Natural killer cell (primary cell): ENCODE data around the gene GTSE1. TPM values are rescaled to one million over a fixed set of nuclear protein-coding genes. Genes with fewer than 3 reads are reported as not detected.

Experiments
- ATAC-seq, 3 donors: fragments of 150-1000 bp in 2 of 3; fragments of 200-7000 bp in 1 of 3; cut with Tn5 transposase; 1 replicate in 1 of 3; 2 replicates in 2 of 3; pipeline ENCODE4 v1.10.0; 2021; ENCODE audit warnings: mild to moderate bottlenecking in 2 of 3, moderate library complexity in 2 of 3
- DNase-seq, 2 donors: peaks; one replicate each; pipeline versions ENCODE4 v3.0.0 to v3.0.0-alpha.2; 2013 to 2021; ENCODE audit warnings: mixed read lengths in 1 of 2
- H3K27ac ChIP-seq: one replicate; pipeline ENCODE4 v1.5.1; 2013; ENCODE audit warnings: mild to moderate bottlenecking, low read length
- H3K27me3 ChIP-seq: one replicate; pipeline ENCODE4 v1.6.1; 2013; ENCODE audit warnings: low read length; ENCODE audit not compliant: control insufficient read depth, insufficient read depth
- H3K36me3 ChIP-seq: one replicate; pipeline ENCODE4 v1.6.1; 2013; ENCODE audit warnings: low read length; ENCODE audit not compliant: control insufficient read depth, insufficient read depth
- H3K4me1 ChIP-seq: one replicate; pipeline ENCODE4 v1.6.1; 2013; ENCODE audit warnings: low read length; ENCODE audit not compliant: control insufficient read depth, insufficient read depth
- H3K4me3 ChIP-seq: one replicate; pipeline ENCODE4 v1.5.1; 2013; ENCODE audit warnings: low read length
- H3K9me3 ChIP-seq: one replicate; pipeline ENCODE4 v1.6.1; 2013; ENCODE audit warnings: low read length; ENCODE audit not compliant: control insufficient read depth, insufficient read depth
- H3K27ac Mint-ChIP-seq, 2 donors: one replicate each; pipeline ENCODE4 v1.8.0; 2022; ENCODE audit warnings: mild to moderate bottlenecking in 2 of 2, mixed read lengths in 2 of 2, moderate library complexity in 1 of 2
- H3K27me3 Mint-ChIP-seq, 2 donors: one replicate each; pipeline ENCODE4 v1.8.0; 2022; ENCODE audit warnings: low read depth in 2 of 2, mixed read lengths in 2 of 2
- H3K36me3 Mint-ChIP-seq: one replicate; pipeline ENCODE4 v1.8.0; 2022; ENCODE audit warnings: mixed read lengths
- H3K4me1 Mint-ChIP-seq, 2 donors: one replicate each; pipeline ENCODE4 v1.8.0; 2022; ENCODE audit warnings: mixed read lengths in 2 of 2
- H3K4me3 Mint-ChIP-seq: one replicate; pipeline ENCODE4 v1.8.0; 2022; ENCODE audit warnings: mild to moderate bottlenecking, moderate library complexity, mixed read lengths
- H3K9me3 Mint-ChIP-seq, 2 donors: one replicate each; pipeline ENCODE4 v1.8.0; 2022; ENCODE audit warnings: mixed read lengths in 2 of 2
- WGBS: methylation state at CpG from one replicate; pipeline ENCODE4 v1.1.7; 2013; ENCODE audit warnings: missing lambda C conversion rate; ENCODE audit not compliant: insufficient coverage; 5-methylcytosine and 5-hydroxymethylcytosine counted together
- intact Hi-C: fragments of 100-400 bp; cut with micrococcal nuclease; formaldehyde crosslinking; loops from one replicate; pipeline ENCODE4 v1.14.2; 2022
- total RNA-seq, 4 donors: library from RNA; stranded (reverse); fragments of 120-200 nt in 1 of 4; gene quantifications; one replicate each; pipeline versions ENCODE4 v1.2.3 to v1.2.4, GENCODE V29; 2013 to 2022
- TF ChIP-seq, protein P1 (sequence below): fragments of 200-600 bp; IDR thresholded peaks from one replicate; pipeline ENCODE4 v1.8.0; 2022; ENCODE audit warnings: antibody characterized with exemption

The GTSE1 gene
- total RNA-seq, 3 donors from 2014 or later (not counting 1 experiment from before 2014, with no cell fraction given), result 2.7 to 4.0 (median 2.9) TPM

DNA sequence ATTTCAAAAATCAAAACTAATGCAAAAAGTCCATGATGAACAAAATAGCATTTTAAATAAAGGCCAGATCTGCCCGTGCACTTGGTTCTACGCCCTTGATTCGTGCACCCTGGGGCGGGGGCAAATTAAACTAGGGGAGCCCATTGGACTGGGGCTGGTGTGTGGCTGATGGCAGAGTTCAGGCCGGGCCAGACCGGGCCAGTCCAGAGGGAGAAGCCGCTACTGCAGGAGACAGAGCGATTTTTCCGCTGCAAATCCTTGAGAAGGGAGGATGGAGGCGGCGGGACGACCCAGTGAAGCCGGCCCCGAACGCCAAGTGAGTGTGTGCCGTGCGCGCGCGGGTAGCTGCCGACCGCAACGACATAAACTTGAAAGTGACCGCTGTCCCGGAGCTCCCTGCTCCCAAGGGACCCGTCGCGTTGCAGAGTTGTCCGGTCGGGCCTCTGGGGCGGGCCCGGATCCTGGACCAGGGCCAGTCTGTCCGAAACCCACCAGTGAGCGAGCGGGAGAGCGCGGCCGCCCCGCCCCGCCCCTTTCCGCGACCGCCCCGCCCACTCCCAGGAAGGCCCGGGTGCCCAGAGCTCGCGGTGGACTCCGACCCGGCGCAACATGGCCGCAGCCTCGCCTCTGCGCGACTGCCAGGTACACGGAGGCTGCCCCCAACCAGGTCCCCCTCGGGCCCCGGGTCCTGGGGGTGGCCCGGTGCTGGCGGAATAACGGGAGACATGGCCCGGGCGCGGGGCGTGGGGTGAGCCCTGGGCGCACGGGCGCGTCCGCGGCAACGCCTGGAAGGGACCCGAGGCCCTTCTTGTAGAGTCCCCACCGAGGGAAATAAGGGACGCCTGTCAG, 29.0 kb upstream of the GTSE1 start, which contains the start of gene TTC38:
Gene TTC38, plus strand, starts transcription at position 578 of the 849 bp plus-strand sequence. Its CDS starts 32 bp downstream, at position 610.
- H3K27ac Mint-ChIP-seq, result peak within 1 kb of the TSS; percentile 82 to 88
- H3K4me1 ChIP-seq, result peaks cover 48% of the 10 kb centered on the region
- ATAC-seq, result peak; percentile 83 to 86 (median 86)
- H3K4me1 Mint-ChIP-seq, result peaks cover 61 to 65% of the 10 kb centered on the region in 2 donors
- peak; percentile 57 to 63 for DNase-seq
- peak within 1 kb of the TSS; percentile 61 for H3K4me3 ChIP-seq
- H3K27me3 Mint-ChIP-seq, result no peaks in the 10 kb centered on the region
- H3K36me3 ChIP-seq, result peaks cover 11% of the 10 kb centered on the region
- H3K27ac ChIP-seq, result peak within 1 kb of the TSS; percentile 28
- H3K9me3 ChIP-seq, result no peaks in the 10 kb centered on the region
- TF ChIP-seq, protein P1, sequence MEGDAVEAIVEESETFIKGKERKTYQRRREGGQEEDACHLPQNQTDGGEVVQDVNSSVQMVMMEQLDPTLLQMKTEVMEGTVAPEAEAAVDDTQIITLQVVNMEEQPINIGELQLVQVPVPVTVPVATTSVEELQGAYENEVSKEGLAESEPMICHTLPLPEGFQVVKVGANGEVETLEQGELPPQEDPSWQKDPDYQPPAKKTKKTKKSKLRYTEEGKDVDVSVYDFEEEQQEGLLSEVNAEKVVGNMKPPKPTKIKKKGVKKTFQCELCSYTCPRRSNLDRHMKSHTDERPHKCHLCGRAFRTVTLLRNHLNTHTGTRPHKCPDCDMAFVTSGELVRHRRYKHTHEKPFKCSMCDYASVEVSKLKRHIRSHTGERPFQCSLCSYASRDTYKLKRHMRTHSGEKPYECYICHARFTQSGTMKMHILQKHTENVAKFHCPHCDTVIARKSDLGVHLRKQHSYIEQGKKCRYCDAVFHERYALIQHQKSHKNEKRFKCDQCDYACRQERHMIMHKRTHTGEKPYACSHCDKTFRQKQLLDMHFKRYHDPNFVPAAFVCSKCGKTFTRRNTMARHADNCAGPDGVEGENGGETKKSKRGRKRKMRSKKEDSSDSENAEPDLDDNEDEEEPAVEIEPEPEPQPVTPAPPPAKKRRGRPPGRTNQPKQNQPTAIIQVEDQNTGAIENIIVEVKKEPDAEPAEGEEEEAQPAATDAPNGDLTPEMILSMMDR, result no peak
- 2% methylated on average over 74 of the region's 74 CpGs for WGBS
- no peaks in the 10 kb centered on the region for H3K9me3 Mint-ChIP-seq
- no peaks in the 10 kb centered on the region for H3K27me3 ChIP-seq
- H3K4me3 Mint-ChIP-seq, result peak within 1 kb of the TSS; percentile 95
- H3K36me3 Mint-ChIP-seq, result no peaks in the 10 kb centered on the region
- intact Hi-C loops, result loop anchor here (2.0 kb wide), 2 partner anchors 13 to 21 kb away; no protein-coding TSS in a partner anchor

DNA sequence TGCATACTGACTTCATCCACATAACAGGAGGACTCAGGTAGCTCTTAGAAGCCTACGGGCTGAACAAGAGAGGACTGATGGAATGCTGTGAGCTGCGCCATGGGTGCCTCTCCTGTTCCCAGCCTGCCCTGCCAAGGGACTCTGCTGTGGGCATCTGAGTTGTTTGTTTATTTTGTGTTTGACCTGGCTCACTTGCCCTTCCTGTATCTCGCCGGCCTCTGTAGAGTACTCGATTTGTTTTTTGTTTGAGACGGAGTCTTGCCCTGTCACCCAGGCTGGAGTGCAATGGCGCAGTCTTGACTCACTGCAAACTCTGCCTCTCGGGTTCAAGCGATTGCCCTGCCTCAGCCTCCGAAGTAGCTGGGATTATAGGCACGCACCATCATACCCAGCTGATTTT, 27.1 kb upstream of the GTSE1 start:
- Mint-ChIP-seq H3K36me3 (no peaks in the 10 kb centered on the region), H3K4me1 (peaks cover 48 to 51% of the 10 kb centered on the region in 2 donors), H3K4me3 (peak overlapping the region; percentile 95), H3K27me3 (no peaks in the 10 kb centered on the region), H3K9me3 (no peaks in the 10 kb centered on the region), H3K27ac (peak overlapping the region; percentile 19 to 53)
- WGBS, result 92% methylated on average over 11 of the region's 11 CpGs
- no peaks in the 10 kb centered on the region for H3K9me3 ChIP-seq
- no peak for DNase-seq
- intact Hi-C loops, result no loop called here
- ATAC-seq, result no peak
- H3K36me3 ChIP-seq, result peaks cover 30% of the 10 kb centered on the region
- H3K4me3 ChIP-seq, result no peak overlapping the region
- TF ChIP-seq, protein P1, result no peak
- no peaks in the 10 kb centered on the region for H3K27me3 ChIP-seq
- H3K27ac ChIP-seq, result no peak overlapping the region
- H3K4me1 ChIP-seq, result peaks cover 39% of the 10 kb centered on the region

DNA sequence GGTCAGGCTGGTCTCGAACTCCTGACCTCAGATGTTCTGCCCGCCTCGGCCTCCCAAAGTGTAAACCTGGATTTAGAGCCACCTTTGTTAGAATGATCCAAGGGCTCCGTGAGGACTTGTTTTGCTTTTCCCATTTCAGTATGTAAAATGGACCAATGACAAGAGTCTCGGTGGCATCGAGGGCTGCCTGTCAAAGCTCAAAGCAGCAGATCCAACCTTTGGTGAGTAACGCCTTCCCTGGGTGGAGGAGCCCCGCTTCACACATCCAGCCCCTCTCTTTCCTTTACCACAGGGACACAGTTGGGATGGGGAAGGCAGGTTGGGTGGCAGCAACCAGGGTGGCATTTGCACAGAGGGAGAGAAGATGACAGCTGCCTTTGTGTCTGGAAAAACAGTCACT, 24.5 kb upstream of the GTSE1 start:
- Mint-ChIP-seq H3K27me3 (no peaks in the 10 kb centered on the region), H3K27ac (no peak overlapping the region), H3K4me3 (no peak overlapping the region), H3K9me3 (no peaks in the 10 kb centered on the region), H3K4me1 (peaks cover 41 to 44% of the 10 kb centered on the region in 2 donors), H3K36me3 (no peaks in the 10 kb centered on the region)
- ATAC-seq, result no peak
- Histone ChIP-seq H3K4me1 (peaks cover 40% of the 10 kb centered on the region), H3K4me3 (no peak overlapping the region), H3K36me3 (peaks cover 46% of the 10 kb centered on the region), H3K27me3 (no peaks in the 10 kb centered on the region), H3K9me3 (no peaks in the 10 kb centered on the region), H3K27ac (no peak overlapping the region)
- 97% methylated on average over 6 of the region's 8 CpGs for WGBS
- intact Hi-C loops, result no loop called here
- DNase-seq, result no peak
- TF ChIP-seq, protein P1, result no peak
